Trophoblast cell (in vitro differentiated cells and primary cell): ENCODE data around the gene FAM47E.
"Not testable (repeated sequence)": the region's sequence is repeated elsewhere in the genome, so short reads cannot be mapped to it uniquely, and the experiment has no call there.

Experiments used
- DNase-seq, 2 donors: peaks; one replicate each; pipeline ENCODE4 v3.0.0-alpha.2; 2016
- H2AFZ ChIP-seq: 2 replicates; pipeline ENCODE4 v1.6.1; 2013; ENCODE audit warnings: low read length, moderate library complexity, mild to moderate bottlenecking; ENCODE audit not compliant: insufficient read depth, poor library complexity
- H2AK5ac ChIP-seq: 2 replicates; pipeline ENCODE4 v1.6.1; 2013; ENCODE audit warnings: mild to moderate bottlenecking, low read length
- H2BK120ac ChIP-seq: 2 replicates; pipeline ENCODE4 v1.6.1; 2013; ENCODE audit warnings: low read length, mild to moderate bottlenecking, moderate library complexity; ENCODE audit not compliant: insufficient read depth, poor library complexity
- H2BK12ac ChIP-seq: 2 replicates; pipeline ENCODE4 v1.6.1; 2013; ENCODE audit warnings: mild to moderate bottlenecking, low read length, moderate library complexity
- H2BK5ac ChIP-seq: 2 replicates; pipeline ENCODE4 v1.6.1; 2013; ENCODE audit warnings: low read length, low read depth, moderate library complexity, mild to moderate bottlenecking; ENCODE audit not compliant: poor library complexity
- H3K14ac ChIP-seq: 2 replicates; pipeline ENCODE4 v1.6.1; 2013; ENCODE audit warnings: mild to moderate bottlenecking, low read length
- H3K18ac ChIP-seq: 2 replicates; pipeline ENCODE4 v1.6.1; 2013; ENCODE audit warnings: mild to moderate bottlenecking, low read length
- H3K23ac ChIP-seq: 2 replicates; pipeline ENCODE4 v1.6.1; 2013; ENCODE audit warnings: low read length
- H3K27ac ChIP-seq: 2 replicates; pipeline ENCODE4 v1.5.1; 2013; ENCODE audit warnings: low read depth, mild to moderate bottlenecking, inconsistent platforms, low read length, moderate library complexity
- H3K27me3 ChIP-seq: 2 replicates; pipeline ENCODE4 v1.6.1; 2013; ENCODE audit warnings: inconsistent platforms, mild to moderate bottlenecking, low read length, moderate library complexity; ENCODE audit not compliant: insufficient read depth
- H3K36me3 ChIP-seq, 2 experiments: 1 replicate in 1 of 2; 2 replicates in 1 of 2; pipeline ENCODE4 v1.6.1; 2013; ENCODE audit warnings: low read length in 2 of 2, mild to moderate bottlenecking in 2 of 2, moderate library complexity in 1 of 2; ENCODE audit not compliant: insufficient read depth in 2 of 2, control insufficient read depth in 1 of 2
- H3K4ac ChIP-seq: 2 replicates; pipeline ENCODE4 v1.6.1; 2013; ENCODE audit warnings: low read depth, mild to moderate bottlenecking, low read length, moderate library complexity
- H3K4me1 ChIP-seq, 2 experiments: 1 replicate in 1 of 2; 2 replicates in 1 of 2; pipeline ENCODE4 v1.6.1; 2013; ENCODE audit warnings: low read length in 2 of 2, mild to moderate bottlenecking in 2 of 2, moderate library complexity in 1 of 2; ENCODE audit not compliant: insufficient read depth in 2 of 2, control insufficient read depth in 1 of 2
- H3K4me2 ChIP-seq: 2 replicates; pipeline ENCODE4 v1.6.1; 2013; ENCODE audit warnings: inconsistent platforms, mild to moderate bottlenecking, low read length, moderate library complexity
- H3K4me3 ChIP-seq: 2 replicates; pipeline ENCODE4 v1.5.1; 2013; ENCODE audit warnings: mild to moderate bottlenecking, low read depth, low read length, inconsistent platforms
- H3K79me1 ChIP-seq: one replicate; pipeline ENCODE4 v1.6.1; 2013; ENCODE audit warnings: low read length
- H3K79me2 ChIP-seq: 2 replicates; pipeline ENCODE4 v1.6.1; 2013; ENCODE audit warnings: low read length, mild to moderate bottlenecking; ENCODE audit not compliant: control insufficient read depth, insufficient read depth, poor library complexity
- H3K9ac ChIP-seq: 2 replicates; pipeline ENCODE4 v1.6.1; 2013; ENCODE audit warnings: mild to moderate bottlenecking, low read length
- H3K9me3 ChIP-seq: 2 replicates; pipeline ENCODE4 v1.6.1; 2013; ENCODE audit warnings: low read depth, mild to moderate bottlenecking, control low read depth, inconsistent platforms, low read length; ENCODE audit not compliant: insufficient read depth
- H4K12ac ChIP-seq: 2 replicates; pipeline ENCODE4 v1.6.1; 2013; ENCODE audit warnings: low read depth, mild to moderate bottlenecking, low read length, moderate library complexity
- H4K8ac ChIP-seq: 2 replicates; pipeline ENCODE4 v1.6.1; 2013; ENCODE audit warnings: low read depth, mild to moderate bottlenecking, low read length, moderate library complexity
- H4K91ac ChIP-seq: one replicate; pipeline ENCODE4 v1.6.1; 2013; ENCODE audit warnings: low read depth, mild to moderate bottlenecking, low read length, moderate library complexity
- WGBS: extraction: QIAGEN DNeasy Blood & Tissue Kit; methylation state at CpG from one replicate; pipeline ENCODE4 v1.1.7; 2013; ENCODE audit warnings: missing lambda C conversion rate; ENCODE audit not compliant: insufficient read length, insufficient coverage; ENCODE audit errors: extremely low coverage; 5-methylcytosine and 5-hydroxymethylcytosine counted together

Gene FAM47E

GRCh38 chr4:76240236-76240635, 11.3 kb upstream of the FAM47E start:
- Histone ChIP-seq H2AFZ (no peak overlapping the region), H3K9ac (no peak overlapping the region), H3K9me3 (no peaks in the 10 kb centered on the region), H3K79me1 (no peaks in the 10 kb centered on the region), H4K91ac (no peak overlapping the region), H3K4me2 (no peak overlapping the region), H3K27me3 (no peaks in the 10 kb centered on the region), H3K4me3 (no peak overlapping the region), H2BK5ac (no peak overlapping the region), H2BK12ac (no peak overlapping the region), H2BK120ac (no peak overlapping the region), H4K12ac (no peak overlapping the region), H3K4ac (no peak overlapping the region), H3K4me1 (peaks cover 0 to 3% of the 10 kb centered on the region in 2 experiments), H3K14ac (no peak overlapping the region), H3K18ac (no peak overlapping the region), H3K79me2 (no peaks in the 10 kb centered on the region), H2AK5ac (no peak overlapping the region), H3K36me3 (no peaks in the 10 kb centered on the region), H3K23ac (no peak overlapping the region), H4K8ac (no peak overlapping the region), H3K27ac (no peak overlapping the region)
- DNase-seq: no peak
- no CpG with 5 or more reads among the region's 2 CpGs for WGBS

DNA sequence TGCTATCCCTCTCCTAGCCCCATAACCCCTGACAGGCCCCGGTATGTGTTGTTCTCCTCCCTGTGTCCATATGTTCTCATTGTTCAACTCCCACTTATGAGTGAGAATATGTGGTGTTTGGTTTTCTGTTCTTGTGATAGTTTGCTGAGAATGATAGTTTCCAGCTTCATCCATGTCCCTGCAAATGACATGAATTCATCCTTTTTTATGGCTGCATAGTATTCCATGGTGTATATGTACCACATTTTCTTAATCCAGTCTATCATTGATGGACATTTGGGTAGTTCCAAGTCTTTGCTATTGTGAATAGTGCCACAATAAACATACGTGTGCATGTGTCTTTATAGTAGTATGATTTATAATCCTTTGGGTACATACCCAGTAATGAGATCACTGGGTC, 7.6 kb upstream of the FAM47E start:
- H3K4me1 ChIP-seq, H4K8ac ChIP-seq, H3K27me3 ChIP-seq, H3K79me2 ChIP-seq, H4K91ac ChIP-seq, DNase-seq, H3K4me3 ChIP-seq, H4K12ac ChIP-seq, H3K79me1 ChIP-seq, H2BK120ac ChIP-seq, H3K36me3 ChIP-seq, H2AK5ac ChIP-seq, H3K18ac ChIP-seq, H3K27ac ChIP-seq, H3K14ac ChIP-seq, H3K23ac ChIP-seq, H3K9ac ChIP-seq, H2BK12ac ChIP-seq, H3K4me2 ChIP-seq, H2AFZ ChIP-seq, H2BK5ac ChIP-seq, H3K9me3 ChIP-seq, H3K4ac ChIP-seq: not testable (repeated sequence)
- whole genome bisulfite sequencing: no CpG with 5 or more reads among the region's 2 CpGs

DNA sequence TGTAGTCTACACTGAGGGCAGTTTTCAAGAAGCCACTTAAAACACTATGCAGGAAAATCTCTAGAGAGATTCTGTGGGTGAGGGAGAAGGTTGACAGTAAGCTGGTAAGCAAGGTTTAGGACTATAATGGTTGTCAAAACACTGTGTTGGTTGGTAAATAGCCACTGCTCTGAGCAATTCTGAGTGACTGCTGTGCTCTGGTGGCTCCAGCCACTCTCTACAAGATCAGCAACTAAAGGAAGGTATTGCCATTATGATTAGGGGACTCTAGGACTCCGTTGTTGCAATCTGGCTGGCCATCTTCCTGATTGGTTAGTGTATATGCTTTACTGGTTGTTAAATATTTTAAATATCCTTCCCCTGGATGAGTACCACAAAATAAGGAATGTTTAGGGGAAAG, 5.5 kb upstream of the FAM47E start:
- DNase-seq: no peak

GRCh38 chr4:76246852-76247251, 4.7 kb upstream of the FAM47E start:
- no peak overlapping the region for H3K27ac ChIP-seq
- H3K4me1 ChIP-seq: peaks cover 2 to 4% of the 10 kb centered on the region in 2 experiments
- no peaks in the 10 kb centered on the region for H3K36me3 ChIP-seq
- no peak for DNase-seq
- no peak overlapping the region for H3K23ac ChIP-seq
- H4K8ac ChIP-seq: no peak overlapping the region
- peaks cover under 1% of the 10 kb centered on the region for H3K79me1 ChIP-seq
- no peak overlapping the region for H3K14ac ChIP-seq
- H3K9me3 ChIP-seq: no peaks in the 10 kb centered on the region
- H3K4me2 ChIP-seq: no peak overlapping the region
- no peak overlapping the region for H3K4ac ChIP-seq
- H3K18ac ChIP-seq: no peak overlapping the region
- no peak overlapping the region for H2BK120ac ChIP-seq
- H3K4me3 ChIP-seq: no peak overlapping the region
- no peak overlapping the region for H2AFZ ChIP-seq
- no peaks in the 10 kb centered on the region for H3K27me3 ChIP-seq
- no peaks in the 10 kb centered on the region for H3K79me2 ChIP-seq
- no peak overlapping the region for H2BK12ac ChIP-seq
- no peak overlapping the region for H4K91ac ChIP-seq
- H2BK5ac ChIP-seq: no peak overlapping the region
- H2AK5ac ChIP-seq: no peak overlapping the region
- no peak overlapping the region for H4K12ac ChIP-seq
- H3K9ac ChIP-seq: no peak overlapping the region

More for the DNA sequence above, 5.5 kb upstream of the FAM47E start:
- WGBS: no CpG with 5 or more reads among the region's 1 CpG
- Histone ChIP-seq H3K23ac (no peak overlapping the region), H4K91ac (no peak overlapping the region), H3K36me3 (no peaks in the 10 kb centered on the region), H3K14ac (no peak overlapping the region), H3K18ac (no peak overlapping the region), H3K9me3 (no peaks in the 10 kb centered on the region), H2BK120ac (no peak overlapping the region), H3K4me1 (peaks cover 0 to 1% of the 10 kb centered on the region in 2 experiments), H3K4ac (no peak overlapping the region), H3K4me2 (no peak overlapping the region), H3K79me1 (no peaks in the 10 kb centered on the region), H4K12ac (no peak overlapping the region), H2BK5ac (no peak overlapping the region), H2AK5ac (no peak overlapping the region), H3K4me3 (no peak overlapping the region), H4K8ac (no peak overlapping the region), H2AFZ (no peak overlapping the region), H3K9ac (no peak overlapping the region), H3K79me2 (no peaks in the 10 kb centered on the region), H3K27me3 (no peaks in the 10 kb centered on the region), H3K27ac (no peak overlapping the region), H2BK12ac (no peak overlapping the region)
